ENCODE results near the gene BCAR3. TPM values are rescaled to one million over a fixed set of nuclear protein-coding genes. Genes with fewer than 3 reads are reported as not detected.

The BCAR3 gene
- total RNA-seq, 2 experiments from 2014 or later: 0.46 to 0.54 TPM

DNA sequence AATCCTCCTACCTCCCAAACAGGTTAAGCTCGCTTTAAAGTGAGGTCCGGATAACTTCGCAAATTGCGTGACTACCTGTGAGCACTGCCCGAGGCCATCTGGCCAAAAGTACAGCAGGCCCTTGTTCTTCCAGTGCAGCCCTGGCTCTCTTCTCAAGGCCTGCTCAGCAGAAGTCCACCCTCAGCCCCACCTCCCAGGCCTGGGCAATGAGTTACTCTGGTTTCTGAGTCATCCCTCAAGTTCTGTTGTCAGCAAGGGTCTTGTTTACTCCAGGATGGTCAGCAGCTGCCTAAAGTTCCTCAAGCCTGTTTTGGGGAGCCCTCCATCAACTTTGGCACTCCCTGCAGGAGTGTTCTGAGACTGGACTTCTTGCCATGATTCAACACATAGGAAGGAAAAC lies 101.7 kb downstream of the BCAR3 start:
- H3K9me3 Mint-ChIP-seq (ENCODE audit: low read depth): no peaks in the 10 kb centered on the region
- CTCF ChIA-PET: interaction anchor here (0.8 to 1.4 kb wide), 2 partner anchors 80 to 275 kb away, joined by 3 read pairs; no protein-coding TSS in a partner anchor

DNA sequence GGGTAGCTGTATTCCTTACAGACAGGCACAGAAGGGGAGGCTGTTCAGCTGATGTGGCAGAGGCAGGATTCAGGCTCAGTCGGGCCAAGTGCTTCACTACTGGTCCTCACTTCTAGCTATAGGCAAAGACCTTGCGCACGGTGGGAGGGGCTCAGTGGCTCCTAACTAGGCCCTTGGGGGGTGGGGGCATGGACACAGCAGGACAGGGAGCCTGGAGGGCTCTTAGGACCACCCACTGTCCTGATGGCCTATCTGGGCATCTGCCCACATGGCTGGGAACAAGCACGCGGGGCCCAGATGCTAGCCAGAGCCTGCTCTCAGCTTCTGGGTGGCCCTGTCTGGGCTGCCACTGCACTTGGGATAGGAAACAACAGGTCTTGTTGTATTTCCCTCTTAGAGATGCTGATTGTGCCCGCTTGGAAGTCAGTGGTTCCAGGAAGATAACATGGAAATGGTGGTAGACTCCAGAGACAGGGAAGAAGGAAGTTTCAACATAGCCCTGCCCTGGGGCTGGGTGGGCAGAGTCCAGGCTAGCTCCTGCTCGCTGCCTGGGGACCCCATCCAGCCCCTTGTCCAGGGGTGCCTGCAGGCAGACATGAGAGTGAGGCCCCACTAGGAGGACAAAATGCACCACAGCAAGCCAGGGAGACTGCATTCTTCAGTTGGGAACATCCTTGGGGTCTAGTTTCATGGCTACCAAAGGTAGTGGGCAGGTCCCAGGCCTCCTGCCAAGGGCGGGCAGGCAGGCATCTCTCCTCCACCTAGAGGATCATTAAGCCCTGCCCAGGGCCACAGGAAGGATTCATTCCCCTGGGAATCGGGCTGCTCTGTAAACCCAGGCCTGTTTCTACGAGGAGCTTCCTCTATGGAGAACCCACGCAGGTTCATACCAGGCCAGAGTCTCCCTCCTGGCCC lies 102.5 kb downstream of the BCAR3 start:
- Mint-ChIP-seq H3K4me3 (no peak overlapping the region), H3K27ac (no peak overlapping the region), H3K36me3 (ENCODE audit: low read depth) (no peaks in the 10 kb centered on the region), H3K27me3 (no peaks in the 10 kb centered on the region), H3K9me3 (ENCODE audit: low read depth) (no peaks in the 10 kb centered on the region), H3K4me1 (no peaks in the 10 kb centered on the region)
- DNase-seq (no peak), ATAC-seq (no peak)
- ChIA-PET POLR2A (no interaction called here), CTCF (interaction anchor here (0.5 to 1.4 kb wide), 2 partner anchors 171 to 275 kb away, joined by 3 read pairs; no protein-coding TSS in a partner anchor)
- intact Hi-C loops (cut with DNase I, micrococcal nuclease): no loop called here

More for the DNA sequence above, 101.7 kb downstream of the BCAR3 start:
- H3K36me3 Mint-ChIP-seq (ENCODE audit: low read depth): no peaks in the 10 kb centered on the region
- POLR2A ChIA-PET: interaction anchor here (0.6 kb wide), 1 partner anchor 348 kb away, joined by 3 read pairs; no protein-coding TSS in a partner anchor
- DNase-seq: no peak
- H3K4me1 Mint-ChIP-seq: no peaks in the 10 kb centered on the region
- ATAC-seq: no peak
- H3K27me3 Mint-ChIP-seq: no peaks in the 10 kb centered on the region
- H3K27ac Mint-ChIP-seq: no peak overlapping the region
- H3K4me3 Mint-ChIP-seq: no peak overlapping the region
- intact Hi-C loops (cut with DNase I, micrococcal nuclease): no loop called here

DNA sequence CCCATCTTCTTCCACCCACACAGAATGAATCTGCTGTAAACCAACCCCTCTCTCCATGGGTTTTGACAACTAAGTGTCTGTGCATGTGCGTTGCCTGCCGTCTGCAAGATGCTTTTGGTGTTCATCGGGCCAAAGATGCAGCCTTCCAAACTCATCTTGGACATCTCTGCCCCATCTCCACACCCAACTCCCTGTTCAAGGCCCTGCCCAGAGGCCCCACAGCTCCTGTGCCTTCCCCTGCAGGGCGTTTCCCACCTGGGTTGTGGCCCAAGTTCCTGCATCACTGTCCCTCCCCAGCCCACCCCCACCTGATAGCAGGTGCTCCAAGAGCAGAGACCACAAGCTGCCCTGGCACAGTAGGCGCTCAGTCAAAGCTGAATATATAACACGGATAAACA lies 103.2 kb downstream of the BCAR3 start:
- ChIA-PET POLR2A (no interaction called here), CTCF (interaction anchor here (0.5 kb wide), 1 partner anchor 172 kb away, joined by 3 read pairs; no protein-coding TSS in a partner anchor)
- no peaks in the 10 kb centered on the region for H3K27me3 Mint-ChIP-seq
- H3K4me1 Mint-ChIP-seq: no peaks in the 10 kb centered on the region
- H3K9me3 Mint-ChIP-seq (ENCODE audit: low read depth): no peaks in the 10 kb centered on the region
- no peak overlapping the region for H3K27ac Mint-ChIP-seq
- no peak overlapping the region for H3K4me3 Mint-ChIP-seq
- intact Hi-C loops (cut with DNase I, micrococcal nuclease): no loop called here
- no peak for DNase-seq
- H3K36me3 Mint-ChIP-seq (ENCODE audit: low read depth): no peaks in the 10 kb centered on the region
- ATAC-seq: no peak

DNA sequence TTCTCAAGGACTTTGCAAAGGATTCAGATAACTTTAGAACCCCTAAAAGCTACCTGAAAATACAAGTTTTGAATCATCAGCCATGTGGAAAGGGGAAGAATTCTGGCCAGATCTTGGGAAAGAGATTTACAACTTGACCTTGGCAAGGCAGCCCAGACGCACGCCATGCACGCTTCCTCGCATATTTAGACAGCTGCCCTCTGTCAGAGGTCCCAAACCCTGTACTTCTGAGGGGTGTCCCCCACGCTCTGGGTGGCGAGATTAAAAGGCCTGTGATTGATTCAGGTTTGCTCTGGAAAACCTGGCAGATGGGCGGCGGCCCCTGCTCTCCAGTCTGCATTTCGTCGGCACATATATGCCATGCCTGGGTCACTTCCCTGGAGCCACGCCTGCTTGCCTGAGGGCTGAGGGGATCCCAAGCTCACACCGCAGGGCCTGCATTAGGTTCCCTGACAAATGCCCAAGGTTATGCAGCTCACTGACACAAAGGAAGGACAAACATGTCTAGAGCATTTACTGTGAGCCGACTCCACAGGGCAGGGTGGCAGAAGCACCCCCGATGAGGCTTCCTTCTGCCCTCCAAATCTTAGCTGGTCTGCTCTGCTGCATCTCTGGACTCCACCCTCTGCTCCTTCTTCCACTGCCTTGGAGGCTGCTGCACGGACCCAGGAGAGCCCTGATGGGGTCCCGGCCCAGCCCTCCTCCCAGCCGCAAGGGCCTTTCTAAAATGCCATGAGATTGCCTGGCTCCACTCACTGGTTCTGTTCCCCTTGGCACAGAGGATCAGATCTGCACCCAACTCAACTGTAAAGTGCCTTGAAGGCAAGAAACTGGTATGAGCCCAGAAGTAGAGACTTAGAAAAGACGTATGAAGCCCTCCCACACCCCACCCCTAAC lies 103.9 kb downstream of the BCAR3 start:
- intact Hi-C loops (cut with DNase I, micrococcal nuclease): no loop called here
- no peak overlapping the region for H3K4me3 Mint-ChIP-seq
- DNase-seq (no peak), ATAC-seq (no peak)
- no peaks in the 10 kb centered on the region for H3K4me1 Mint-ChIP-seq
- no peaks in the 10 kb centered on the region for H3K36me3 Mint-ChIP-seq (ENCODE audit: low read depth)
- no peaks in the 10 kb centered on the region for H3K27me3 Mint-ChIP-seq
- no peaks in the 10 kb centered on the region for H3K9me3 Mint-ChIP-seq (ENCODE audit: low read depth)
- no peak overlapping the region for H3K27ac Mint-ChIP-seq
- ChIA-PET POLR2A (no interaction called here), CTCF (no interaction called here)

DNA sequence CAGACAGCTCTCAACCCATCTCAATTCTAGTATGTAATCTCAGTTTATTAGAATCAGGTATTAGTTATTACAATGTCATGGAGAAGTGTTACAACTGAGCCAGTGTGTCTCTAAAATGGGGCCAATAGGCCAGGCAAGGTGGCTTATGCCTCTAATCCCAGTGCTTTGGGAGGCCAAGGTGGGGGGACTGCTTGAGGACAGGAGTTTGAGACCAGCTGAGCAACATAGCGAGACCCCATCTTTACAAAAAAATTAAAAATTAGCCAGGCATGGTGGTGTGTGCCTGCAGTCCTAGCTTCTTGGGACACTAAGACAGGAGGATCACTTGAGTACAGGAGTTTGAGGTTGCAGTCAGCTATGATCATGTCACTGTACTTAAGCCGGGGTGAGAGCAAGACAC lies 104.9 kb downstream of the BCAR3 start:
- DNase-seq (no peak), ATAC-seq (no peak)
- intact Hi-C loops (cut with DNase I, micrococcal nuclease): no loop called here
- no peaks in the 10 kb centered on the region for H3K36me3 Mint-ChIP-seq (ENCODE audit: low read depth)
- no peaks in the 10 kb centered on the region for H3K9me3 Mint-ChIP-seq (ENCODE audit: low read depth)
- CTCF ChIA-PET: interaction anchor here (0.6 to 1.2 kb wide), 2 partner anchors 11 to 21 kb away, joined by 3 read pairs; no protein-coding TSS in a partner anchor
- H3K4me3 Mint-ChIP-seq: no peak overlapping the region
- H3K4me1 Mint-ChIP-seq: no peaks in the 10 kb centered on the region
- H3K27ac Mint-ChIP-seq: no peak overlapping the region
- H3K27me3 Mint-ChIP-seq: no peaks in the 10 kb centered on the region
- POLR2A ChIA-PET: no interaction called here

GRCh38 chr1:93576346-93576745 lies 105.3 kb downstream of the BCAR3 start:
- H3K27ac Mint-ChIP-seq: no peak overlapping the region
- ATAC-seq (no peak), DNase-seq (no peak)
- no peaks in the 10 kb centered on the region for H3K9me3 Mint-ChIP-seq (ENCODE audit: low read depth)
- ChIA-PET CTCF (interaction anchor here (0.6 to 1.2 kb wide), 2 partner anchors 11 to 21 kb away, joined by 3 read pairs; no protein-coding TSS in a partner anchor), POLR2A (no interaction called here)
- no peak overlapping the region for H3K4me3 Mint-ChIP-seq
- H3K36me3 Mint-ChIP-seq (ENCODE audit: low read depth): no peaks in the 10 kb centered on the region
- no peaks in the 10 kb centered on the region for H3K4me1 Mint-ChIP-seq
- intact Hi-C loops (cut with DNase I, micrococcal nuclease): no loop called here
- no peaks in the 10 kb centered on the region for H3K27me3 Mint-ChIP-seq

DNA sequence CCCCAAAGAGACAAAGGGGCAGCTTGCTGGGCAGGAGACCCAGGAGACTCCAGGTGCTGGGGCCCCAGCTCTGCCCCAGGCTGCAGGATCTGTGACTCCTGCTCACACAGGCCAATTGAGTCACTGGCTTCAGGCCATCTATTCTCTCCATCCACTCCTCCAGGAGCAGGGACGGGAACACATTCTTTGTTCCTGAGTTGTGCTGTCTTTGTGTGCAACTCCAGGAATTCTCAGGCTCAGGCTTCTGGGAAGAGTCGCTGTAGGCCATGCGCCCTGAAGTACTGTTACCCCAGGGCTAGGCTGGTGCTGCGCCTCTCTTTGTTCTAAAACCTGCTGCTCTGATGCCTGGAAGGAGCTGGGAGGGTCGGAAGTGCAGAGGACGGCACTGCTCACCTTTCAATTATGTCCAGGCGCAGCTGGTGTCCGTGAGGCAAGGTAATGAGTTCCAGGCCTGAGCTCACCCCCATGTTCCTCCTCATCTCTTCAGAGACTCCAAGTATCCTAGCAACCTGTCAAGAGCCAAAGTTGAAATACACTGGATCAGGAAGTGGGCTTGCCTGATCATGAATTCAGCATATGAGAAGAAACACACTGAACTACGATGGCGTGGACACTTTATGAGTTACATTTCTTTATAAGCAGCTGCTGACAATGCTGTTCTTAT lies 105.9 kb downstream of the BCAR3 start:
- DNase-seq (no peak), ATAC-seq (no peak)
- H3K4me3 Mint-ChIP-seq: no peak overlapping the region
- no peaks in the 10 kb centered on the region for H3K9me3 Mint-ChIP-seq (ENCODE audit: low read depth)
- no peaks in the 10 kb centered on the region for H3K27me3 Mint-ChIP-seq
- H3K27ac Mint-ChIP-seq: no peak overlapping the region
- intact Hi-C loops (cut with DNase I, micrococcal nuclease): no loop called here
- H3K36me3 Mint-ChIP-seq (ENCODE audit: low read depth): no peaks in the 10 kb centered on the region
- no peaks in the 10 kb centered on the region for H3K4me1 Mint-ChIP-seq
- POLR2A ChIA-PET: no interaction called here
- CTCF ChIA-PET: interaction anchor here (0.6 to 1.2 kb wide), 2 partner anchors 12 to 22 kb away, joined by 3 read pairs; no protein-coding TSS in a partner anchor

- H3K36me3 Mint-ChIP-seq (ENCODE audit: low read depth): no peaks in the 10 kb centered on the region
- intact Hi-C loops (cut with DNase I, micrococcal nuclease): no loop called here
- no peak overlapping the region for H3K4me3 Mint-ChIP-seq
- H3K4me1 Mint-ChIP-seq: no peaks in the 10 kb centered on the region
- ATAC-seq (no peak), DNase-seq (no peak)
- H3K27me3 Mint-ChIP-seq: no peaks in the 10 kb centered on the region
- ChIA-PET CTCF (no interaction called here), POLR2A (no interaction called here)
- no peak overlapping the region for H3K27ac Mint-ChIP-seq
- no peaks in the 10 kb centered on the region for H3K9me3 Mint-ChIP-seq (ENCODE audit: low read depth)
Observed at GRCh38 chr1:93574991-93575390, 106.6 kb downstream of the BCAR3 start.

GRCh38 chr1:93574511-93574910 lies 107.1 kb downstream of the BCAR3 start:
- DNase-seq: no peak
- intact Hi-C loops (cut with DNase I, micrococcal nuclease): no loop called here
- H3K4me1 Mint-ChIP-seq: no peaks in the 10 kb centered on the region
- ATAC-seq: no peak
- no peaks in the 10 kb centered on the region for H3K36me3 Mint-ChIP-seq (ENCODE audit: low read depth)
- no peak overlapping the region for H3K4me3 Mint-ChIP-seq
- H3K27me3 Mint-ChIP-seq: no peaks in the 10 kb centered on the region
- no peaks in the 10 kb centered on the region for H3K9me3 Mint-ChIP-seq (ENCODE audit: low read depth)
- POLR2A ChIA-PET: no interaction called here
- H3K27ac Mint-ChIP-seq: no peak overlapping the region
- CTCF ChIA-PET: no interaction called here

DNA sequence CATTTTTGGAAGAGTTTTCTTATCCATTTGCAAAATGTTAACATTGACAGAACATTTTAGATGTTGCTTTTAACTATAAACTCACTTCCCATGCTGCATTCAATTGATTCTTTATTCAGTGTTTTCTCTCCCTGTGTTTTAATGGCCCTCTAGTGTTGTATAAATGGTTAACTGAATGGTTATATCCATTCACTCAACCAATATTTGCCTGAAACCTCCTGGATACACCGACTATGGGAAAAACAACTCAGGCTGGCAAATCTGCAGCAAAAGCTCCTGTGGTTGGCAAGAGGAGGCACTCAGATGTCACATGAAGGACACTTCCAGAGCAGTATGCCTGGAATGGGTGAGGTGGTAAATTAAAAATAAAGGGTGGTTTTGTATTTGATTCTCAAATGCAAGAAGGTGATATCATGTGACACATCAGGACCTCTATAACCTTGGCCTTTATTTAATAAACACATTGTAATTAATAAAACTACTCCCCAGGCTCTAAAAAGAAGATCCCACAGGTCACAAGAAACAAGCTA lies 107.6 kb downstream of the BCAR3 start:
- Mint-ChIP-seq H3K4me1 (no peaks in the 10 kb centered on the region), H3K36me3 (ENCODE audit: low read depth) (no peaks in the 10 kb centered on the region), H3K27ac (no peak overlapping the region), H3K27me3 (no peaks in the 10 kb centered on the region), H3K9me3 (ENCODE audit: low read depth) (no peaks in the 10 kb centered on the region), H3K4me3 (no peak overlapping the region)
- ChIA-PET POLR2A (no interaction called here), CTCF (no interaction called here)
- ATAC-seq: no peak
- intact Hi-C loops (cut with DNase I, micrococcal nuclease): no loop called here
- DNase-seq: no peak

GRCh38 chr1:93571623-93572310 lies 109.9 kb downstream of the BCAR3 start:
- Mint-ChIP-seq H3K27ac (no peak overlapping the region), H3K9me3 (ENCODE audit: low read depth) (no peaks in the 10 kb centered on the region), H3K4me1 (no peaks in the 10 kb centered on the region), H3K4me3 (no peak overlapping the region), H3K36me3 (ENCODE audit: low read depth) (no peaks in the 10 kb centered on the region), H3K27me3 (no peaks in the 10 kb centered on the region)
- intact Hi-C loops (cut with DNase I, micrococcal nuclease): no loop called here
- DNase-seq (no peak), ATAC-seq (no peak)
- ChIA-PET CTCF (no interaction called here), POLR2A (no interaction called here)

All from activated CD4-positive, alpha-beta T cell treated with anti-CD3 and anti-CD28 coated beads for 36 hours (primary cell).